Measurements from ENCODE around the gene WLS. TPM values are rescaled to one million over a fixed set of nuclear protein-coding genes. Genes with fewer than 3 reads are reported as not detected.

Gene WLS
- total RNA-seq, 1 experiment from 2014 or later: 19.8 TPM

- Histone ChIP-seq H3K36me3 (ENCODE audit: low read depth) (no peaks in the 10 kb centered on the region), H3K9me3 (ENCODE audit: insufficient read depth, low read depth) (no peaks in the 10 kb centered on the region), H3K27me3 (ENCODE audit: insufficient read depth, low read depth) (no peaks in the 10 kb centered on the region), H3K9me2 (ENCODE audit: insufficient read depth) (no peaks in the 10 kb centered on the region), H3K79me2 (ENCODE audit: low read depth) (no peaks in the 10 kb centered on the region), H3K4me2 (no peak overlapping the region), H3K4me1 (replicated peaks; ENCODE audit: insufficient read depth) (no peaks in the 10 kb centered on the region), H3F3A (ENCODE audit: insufficient read depth, low read depth) (no peaks in the 10 kb centered on the region), H2AFZ (no peak overlapping the region), H3K27ac (no peak overlapping the region), H4K20me1 (ENCODE audit: insufficient read depth) (no peaks in the 10 kb centered on the region), H3K4me3 (no peak overlapping the region)
- CTCF ChIA-PET: no interaction called here
- no peak for DNase-seq
- POLR2A ChIA-PET (ENCODE audit: unreplicated experiment): no interaction called here
- no TSS peak for BruUV-seq (replicated peaks)
- no peak for TF ChIP-seq EZH2 (IDR thresholded peaks at IDR 0.05; ENCODE audit: low read depth)
- TF ChIP-seq CTCF (conservative IDR thresholded peaks at IDR 0.05): no peak
- intact Hi-C loops (cut with micrococcal nuclease; ENCODE audit: unreplicated experiment): no loop called here
These were observed 10.3 kb downstream of the WLS start for GRCh38 chr1:68221980-68222373.

DNA sequence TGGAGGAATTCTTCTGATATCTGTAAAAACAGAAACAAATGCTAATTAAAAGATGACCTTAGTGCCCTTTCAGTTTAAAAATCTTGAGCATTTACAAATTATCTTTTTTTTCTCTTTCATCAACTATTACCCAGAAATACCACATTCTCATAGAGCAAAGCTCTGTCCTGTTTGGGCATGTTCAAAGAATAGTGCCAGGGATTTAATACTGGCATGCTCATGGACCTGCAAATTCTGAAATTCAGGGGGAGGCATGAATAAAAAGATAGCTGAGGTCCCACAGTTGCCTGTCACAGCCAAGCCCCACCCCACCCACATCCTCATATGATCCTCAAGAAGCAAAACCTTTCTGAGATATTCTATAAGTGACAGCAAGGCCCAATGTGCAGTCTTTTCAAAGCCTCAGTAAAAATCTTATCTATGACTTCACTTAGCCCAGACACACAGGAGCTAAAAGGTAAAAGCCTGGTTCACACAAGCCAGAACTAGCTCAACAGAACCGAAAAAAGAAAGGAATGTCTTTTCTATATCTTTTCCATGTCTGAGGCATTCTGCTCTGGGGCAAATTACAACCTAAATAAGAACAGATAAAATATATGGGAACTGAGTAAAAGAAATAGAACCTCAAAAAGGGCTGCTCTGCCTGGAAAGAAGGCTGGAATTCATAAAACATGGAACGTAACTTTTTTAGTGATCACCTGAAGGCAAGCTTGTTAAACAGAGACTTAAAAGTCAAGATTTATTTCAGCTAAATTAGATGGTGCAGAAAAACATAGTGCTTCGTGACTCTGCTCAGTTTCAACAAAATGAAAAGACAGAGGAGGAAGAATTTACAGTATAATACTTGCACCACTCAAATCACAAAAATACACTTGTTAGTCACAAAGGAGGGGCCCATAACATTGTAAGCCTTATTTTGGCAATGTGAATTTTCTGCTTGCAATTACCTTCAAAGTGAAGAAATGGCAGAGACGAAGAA lies 11.0 kb downstream of the WLS start:
- Histone ChIP-seq H3K4me3 (no peak overlapping the region), H4K20me1 (ENCODE audit: insufficient read depth) (no peaks in the 10 kb centered on the region), H3K9me2 (ENCODE audit: insufficient read depth) (no peaks in the 10 kb centered on the region), H3K36me3 (ENCODE audit: low read depth) (no peaks in the 10 kb centered on the region), H3K9me3 (ENCODE audit: insufficient read depth, low read depth) (no peaks in the 10 kb centered on the region), H3K27ac (no peak overlapping the region), H3K4me1 (replicated peaks; ENCODE audit: insufficient read depth) (no peaks in the 10 kb centered on the region), H3K4me2 (no peak overlapping the region), H3K27me3 (ENCODE audit: insufficient read depth, low read depth) (no peaks in the 10 kb centered on the region), H3F3A (ENCODE audit: insufficient read depth, low read depth) (no peaks in the 10 kb centered on the region), H2AFZ (no peak overlapping the region), H3K79me2 (ENCODE audit: low read depth) (no peaks in the 10 kb centered on the region)
- CTCF ChIA-PET: no interaction called here
- POLR2A ChIA-PET (ENCODE audit: unreplicated experiment): interaction anchor here (0.7 kb wide), 1 partner anchor 14 kb away, joined by 3 read pairs; no protein-coding TSS in a partner anchor
- intact Hi-C loops (cut with micrococcal nuclease; ENCODE audit: unreplicated experiment): no loop called here
- TF ChIP-seq EZH2 (IDR thresholded peaks at IDR 0.05; ENCODE audit: low read depth): no peak
- TF ChIP-seq CTCF (conservative IDR thresholded peaks at IDR 0.05): no peak
- BruUV-seq (replicated peaks): no TSS peak
- no peak for DNase-seq

GRCh38 chr1:68220420-68220819 lies 11.9 kb downstream of the WLS start:
- Histone ChIP-seq H3K4me3 (no peak overlapping the region), H3K27me3 (ENCODE audit: insufficient read depth, low read depth) (no peaks in the 10 kb centered on the region), H3K27ac (no peak overlapping the region), H3K9me3 (ENCODE audit: insufficient read depth, low read depth) (no peaks in the 10 kb centered on the region), H2AFZ (no peak overlapping the region), H3K4me2 (no peak overlapping the region), H3K9me2 (ENCODE audit: insufficient read depth) (no peaks in the 10 kb centered on the region), H3K36me3 (ENCODE audit: low read depth) (no peaks in the 10 kb centered on the region), H4K20me1 (ENCODE audit: insufficient read depth) (no peaks in the 10 kb centered on the region), H3F3A (ENCODE audit: insufficient read depth, low read depth) (no peaks in the 10 kb centered on the region), H3K79me2 (ENCODE audit: low read depth) (no peaks in the 10 kb centered on the region), H3K4me1 (replicated peaks; ENCODE audit: insufficient read depth) (no peaks in the 10 kb centered on the region)
- DNase-seq: no peak
- no TSS peak for BruUV-seq (replicated peaks)
- POLR2A ChIA-PET (ENCODE audit: unreplicated experiment): no interaction called here
- intact Hi-C loops (cut with micrococcal nuclease; ENCODE audit: unreplicated experiment): no loop called here
- CTCF ChIA-PET: no interaction called here
- no peak for TF ChIP-seq EZH2 (IDR thresholded peaks at IDR 0.05; ENCODE audit: low read depth)
- TF ChIP-seq CTCF (conservative IDR thresholded peaks at IDR 0.05): no peak
